Measurements from ENCODE around the gene TBC1D32.
"Not testable (repeated sequence)": the region's sequence is repeated elsewhere in the genome, so short reads cannot be mapped to it uniquely, and the experiment has no call there.

The TBC1D32 gene

DNA sequence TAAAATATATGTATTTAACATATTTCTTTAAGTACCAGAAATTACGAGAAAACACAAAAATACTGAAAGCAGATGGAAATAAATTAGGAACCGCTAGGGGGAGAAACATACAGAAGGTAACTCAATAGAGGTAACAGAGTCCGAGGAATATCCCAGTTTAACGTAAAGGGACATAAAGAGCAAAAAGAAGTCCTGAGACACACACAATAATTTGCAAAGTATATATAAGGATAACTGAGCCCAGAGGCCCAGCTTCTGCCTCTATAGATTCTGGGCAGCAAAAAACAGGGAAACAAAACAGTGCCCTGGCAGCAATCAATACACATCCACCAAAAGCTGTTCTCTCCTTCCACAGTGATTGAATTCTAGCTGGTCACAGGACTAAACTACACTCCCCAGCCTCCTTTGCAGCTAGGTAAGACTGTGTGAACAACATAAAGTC, 15.1 kb downstream of the TBC1D32 start:
- DNase-seq: peak; percentile 21

DNA sequence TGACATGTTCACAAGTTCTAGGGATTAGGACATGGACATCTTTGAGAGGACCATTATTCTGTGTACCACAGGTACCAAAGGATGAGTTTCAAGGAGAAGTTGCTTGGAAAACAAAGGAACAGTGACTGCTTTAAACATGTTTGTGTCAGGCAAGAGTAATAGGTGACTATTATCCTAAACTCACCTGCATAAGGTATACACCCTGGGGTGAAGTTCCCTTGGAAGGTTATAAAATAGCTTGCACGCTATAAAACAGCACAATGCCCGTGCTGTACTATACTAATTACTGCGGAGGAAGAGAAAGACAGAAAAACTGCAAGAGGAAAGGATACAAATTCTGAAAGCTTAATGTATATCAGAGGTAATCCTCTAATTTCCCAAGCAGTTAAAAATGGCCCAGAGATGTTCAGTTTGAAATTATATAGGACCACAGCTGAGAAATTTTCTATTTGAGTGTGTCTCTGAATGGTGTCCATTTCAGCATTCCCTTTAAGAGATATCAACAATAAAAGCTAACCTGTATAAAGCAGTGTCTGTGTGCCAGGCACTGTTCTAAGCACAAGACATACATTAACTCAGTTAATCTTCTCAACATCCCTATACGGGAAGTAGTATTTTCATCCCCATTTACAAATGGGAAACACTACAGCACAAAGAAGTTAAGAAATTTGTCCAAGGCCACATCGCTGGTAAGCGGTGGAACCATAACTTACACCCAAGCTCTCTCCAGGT, 19.7 kb downstream of the TBC1D32 start:
- DNase-seq: no peak

DNA sequence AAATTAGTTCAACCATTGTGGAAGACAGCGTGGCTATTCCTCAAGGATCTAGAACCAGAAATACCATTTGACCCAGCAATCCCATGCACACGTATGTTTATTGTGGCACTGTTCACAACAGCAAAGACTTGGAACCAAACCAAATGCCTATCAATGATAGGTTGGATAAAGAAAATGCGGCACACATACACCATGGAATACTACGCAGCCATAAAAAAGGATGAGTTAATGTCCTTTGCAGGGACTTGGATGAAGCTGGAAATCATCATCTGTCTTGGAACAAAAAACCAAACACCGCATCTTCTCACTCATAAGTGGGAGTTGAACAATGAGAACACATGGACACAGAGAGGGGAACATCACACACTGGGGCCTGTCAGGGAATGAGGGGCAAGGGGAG, 22.5 kb downstream of the TBC1D32 start:
- not testable (repeated sequence) for DNase-seq

DNA sequence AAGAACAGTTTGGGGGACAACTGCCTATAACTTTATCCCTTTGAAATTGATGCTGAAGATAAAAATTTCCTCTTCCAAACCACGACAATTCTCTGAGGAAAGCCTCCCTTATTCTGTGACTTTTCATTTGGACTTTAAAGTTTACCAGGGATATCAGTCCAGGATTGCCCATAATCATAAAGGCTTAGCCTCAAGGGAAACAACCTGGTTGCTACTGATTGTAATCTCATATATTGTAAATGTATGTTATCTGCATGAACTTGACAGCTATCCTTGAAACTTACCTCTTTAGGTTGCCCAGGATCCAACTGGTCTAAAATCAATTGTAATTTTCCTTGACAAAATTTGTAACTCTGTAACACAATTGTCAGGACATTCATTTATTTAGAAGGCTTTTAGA, 23.8 kb downstream of the TBC1D32 start:
- DNase-seq: peak; percentile 25

DNA sequence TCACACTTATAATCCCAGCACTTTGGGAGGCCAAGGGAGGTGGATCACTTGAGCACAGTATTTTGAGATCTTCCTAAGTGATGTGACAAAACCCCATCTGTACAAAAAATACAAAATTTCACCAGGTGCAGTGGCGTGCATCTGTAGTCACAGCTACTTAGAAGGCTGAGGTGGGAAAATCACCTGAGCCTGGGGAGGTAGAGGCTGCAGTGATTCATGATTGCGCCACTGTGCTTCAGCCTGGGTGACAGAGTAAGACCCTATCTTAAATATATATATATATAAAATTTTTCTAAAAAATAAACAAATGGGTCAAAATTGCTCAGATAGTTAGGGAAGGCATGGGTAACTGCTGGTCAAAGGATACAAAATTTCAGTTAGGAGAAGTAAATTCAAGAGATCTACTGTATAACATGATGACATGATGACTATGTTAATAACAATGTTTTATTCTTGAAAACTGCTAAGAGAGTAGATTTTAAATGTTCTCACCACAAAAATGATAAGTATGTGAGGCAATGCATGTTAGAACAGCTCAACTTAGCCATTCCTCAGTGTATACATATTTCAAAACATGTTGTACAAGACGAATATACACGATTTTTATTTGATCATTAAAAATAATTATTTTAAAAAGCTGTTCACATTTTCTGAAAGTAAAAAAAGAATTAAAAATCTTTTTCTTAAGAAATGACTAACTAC, 24.4 kb downstream of the TBC1D32 start:
- peak; percentile 85 for DNase-seq

DNA sequence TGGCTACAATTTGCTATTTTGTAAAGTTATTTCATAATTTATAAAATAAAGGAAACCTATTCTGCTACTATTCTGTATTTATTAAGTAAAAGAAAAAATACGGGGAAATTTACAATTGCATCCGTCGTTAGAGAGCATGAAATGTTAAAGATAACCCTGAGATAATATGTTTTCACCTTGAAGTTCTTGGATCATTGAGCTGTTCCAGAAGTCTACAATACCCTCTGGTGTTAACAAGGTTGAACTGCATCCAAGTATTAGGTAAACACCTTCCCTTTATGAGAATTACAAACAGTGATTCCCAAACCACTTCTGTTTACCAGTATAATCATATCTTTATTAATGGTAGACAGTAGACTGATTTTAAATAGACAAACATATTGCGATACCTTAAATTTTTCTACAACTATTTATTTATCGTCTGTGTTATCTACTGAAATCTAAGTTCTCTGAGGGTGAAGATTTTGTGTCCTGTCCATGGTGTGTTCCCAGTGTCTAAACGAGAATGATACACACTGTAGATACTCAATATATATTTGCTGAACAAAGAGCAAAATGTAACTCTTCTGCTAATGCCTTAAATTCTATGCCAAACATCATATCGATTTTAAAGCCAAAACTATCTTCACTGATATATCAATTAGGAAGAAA, 28.2 kb downstream of the TBC1D32 start:
- peak; percentile 41 for DNase-seq

DNA sequence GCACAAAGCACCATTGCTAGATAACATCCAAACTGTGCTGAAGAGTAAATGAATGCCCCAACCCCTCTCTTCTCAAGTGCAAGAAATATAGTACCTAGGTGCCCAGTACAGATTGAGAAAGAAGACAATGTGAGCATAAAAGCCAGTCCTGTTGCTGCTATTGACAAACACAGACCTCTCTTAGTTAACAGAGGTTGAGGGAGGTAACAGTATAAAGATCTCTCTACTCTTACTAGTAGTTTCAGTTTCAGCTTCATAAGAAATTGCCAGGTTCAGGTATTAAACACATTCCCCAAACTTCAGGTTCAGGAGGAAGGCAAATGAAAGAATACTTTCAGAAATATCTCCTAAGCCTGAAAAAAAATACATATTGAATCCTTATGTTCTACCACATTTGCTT, 31.4 kb downstream of the TBC1D32 start:
- DNase-seq: no peak

DNA sequence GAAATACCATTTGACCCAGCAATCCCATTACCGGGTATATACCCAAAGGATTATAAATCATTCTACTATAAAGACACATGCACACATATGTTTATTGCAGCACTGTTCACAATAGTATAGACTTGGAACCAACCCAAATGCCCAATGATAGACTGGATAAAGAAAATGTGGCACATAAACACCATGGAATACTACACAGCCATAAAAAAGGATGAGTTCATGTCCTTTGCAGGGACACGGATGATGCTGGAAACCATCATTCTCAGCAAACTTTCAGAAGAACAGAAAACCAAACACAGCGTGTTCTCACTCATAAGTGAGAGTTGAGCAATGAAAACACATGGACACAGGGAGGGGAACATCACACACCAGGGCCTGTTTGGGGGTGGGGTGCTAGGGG, 33.1 kb downstream of the TBC1D32 start:
- DNase-seq: not testable (repeated sequence)

DNA sequence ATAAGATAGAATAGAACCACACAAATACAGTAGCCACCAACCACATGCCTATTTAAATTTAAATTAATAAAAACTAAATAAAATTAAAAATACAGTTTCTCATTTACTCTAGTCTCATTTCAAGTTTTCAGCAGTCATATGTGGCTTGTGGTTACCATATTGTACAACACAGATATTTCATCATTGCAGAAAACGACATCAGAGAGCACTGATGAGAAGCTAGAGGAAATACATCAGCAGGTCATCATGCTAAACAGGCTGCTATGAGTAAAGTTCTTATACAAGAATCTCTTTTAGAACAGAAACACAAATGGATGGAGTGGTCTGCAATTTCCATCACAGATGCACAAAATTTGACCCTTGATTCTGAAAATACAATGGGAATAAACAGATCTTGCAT, 36.6 kb downstream of the TBC1D32 start:
- peak; percentile 35 for DNase-seq

DNA sequence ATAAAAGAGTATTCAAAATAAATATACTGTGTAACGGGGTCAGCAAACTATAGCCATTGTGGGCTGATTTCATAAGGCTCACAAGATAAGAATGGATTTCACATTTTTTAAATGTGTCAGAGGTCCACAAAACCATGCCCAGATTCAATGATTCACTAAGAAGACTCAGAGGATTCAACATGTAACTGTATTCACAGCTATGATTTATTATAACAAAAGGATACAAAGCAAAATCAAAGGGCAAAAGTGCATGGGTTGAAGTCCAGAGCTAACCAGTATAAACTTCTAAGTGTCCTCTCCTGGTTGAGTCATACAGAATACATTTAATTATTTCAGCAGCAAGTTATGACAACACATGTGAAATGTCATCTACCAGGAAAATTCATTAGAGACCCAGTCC, 49.2 kb downstream of the TBC1D32 start:
- DNase-seq: peak; percentile 80

DNA sequence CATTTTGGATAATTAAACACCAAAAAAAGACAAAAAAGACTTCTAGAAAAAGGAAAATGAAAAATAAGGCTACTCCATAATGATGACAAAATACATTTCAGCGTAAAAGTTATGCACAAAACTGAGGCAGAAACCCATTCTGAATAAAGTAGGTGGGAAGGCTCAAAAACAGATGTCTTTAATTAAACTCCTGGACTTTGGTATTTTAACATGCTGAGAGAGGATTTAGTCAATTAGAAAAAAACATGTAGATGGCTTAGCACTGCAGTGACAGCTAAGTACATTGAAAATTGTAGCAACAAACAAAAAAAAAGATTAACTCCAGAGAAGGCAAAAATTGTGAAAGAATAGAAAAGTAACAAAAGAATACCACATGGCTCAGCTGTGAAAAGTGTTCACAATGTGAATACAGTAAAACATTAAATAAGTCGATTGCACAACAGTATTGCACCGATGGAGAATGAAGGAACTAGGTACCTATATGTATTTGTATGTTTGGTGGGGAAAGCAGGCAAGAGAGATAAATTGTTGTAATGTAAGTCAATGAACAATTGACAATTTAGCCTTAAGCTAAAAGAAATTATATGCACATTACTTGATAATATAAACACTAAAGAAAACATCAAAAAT, 59.5 kb downstream of the TBC1D32 start:
- peak; percentile 32 for DNase-seq

DNA sequence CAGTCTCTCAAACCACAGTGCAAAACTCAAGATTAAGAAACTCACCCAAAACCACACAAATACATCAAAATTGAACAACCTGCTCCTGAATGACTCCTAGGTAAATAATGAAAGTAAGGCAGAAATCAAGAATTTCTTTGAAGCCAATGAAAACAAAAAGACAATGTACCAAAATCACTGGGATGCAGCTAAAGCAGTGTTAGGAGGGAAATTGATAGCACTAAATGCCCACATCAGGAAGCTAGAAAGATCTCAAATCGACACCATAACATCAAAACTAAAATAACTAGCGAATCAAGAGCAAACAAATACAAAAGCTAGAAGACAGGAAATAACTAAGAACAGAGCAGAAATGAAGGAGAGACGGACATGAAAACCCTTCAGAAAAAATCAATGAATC, 70.5 kb downstream of the TBC1D32 start:
- DNase-seq: no peak

DNA sequence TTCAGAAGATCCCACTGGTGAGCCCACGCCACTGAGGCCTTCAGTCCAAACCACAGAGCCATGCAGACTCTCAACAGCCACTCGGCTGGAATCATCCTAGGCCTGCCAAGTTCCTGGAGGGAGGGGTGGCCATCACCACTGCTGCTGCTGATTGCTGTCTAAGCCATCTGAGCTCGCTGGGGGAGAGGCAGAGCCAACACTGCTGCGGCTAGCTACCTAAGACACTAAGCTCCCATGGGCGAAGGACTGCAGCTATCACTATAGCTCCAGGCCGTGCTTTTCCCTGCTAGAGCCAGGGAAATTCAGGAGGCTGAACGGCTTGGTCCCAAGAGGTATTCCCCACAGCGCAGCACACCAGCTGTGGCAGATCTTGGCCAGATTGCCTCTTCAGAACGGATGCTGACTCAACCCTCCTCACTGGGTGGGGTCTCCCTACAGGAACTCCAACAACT, 73.6 kb downstream of the TBC1D32 start:
- DNase-seq: peak; percentile 72

DNA sequence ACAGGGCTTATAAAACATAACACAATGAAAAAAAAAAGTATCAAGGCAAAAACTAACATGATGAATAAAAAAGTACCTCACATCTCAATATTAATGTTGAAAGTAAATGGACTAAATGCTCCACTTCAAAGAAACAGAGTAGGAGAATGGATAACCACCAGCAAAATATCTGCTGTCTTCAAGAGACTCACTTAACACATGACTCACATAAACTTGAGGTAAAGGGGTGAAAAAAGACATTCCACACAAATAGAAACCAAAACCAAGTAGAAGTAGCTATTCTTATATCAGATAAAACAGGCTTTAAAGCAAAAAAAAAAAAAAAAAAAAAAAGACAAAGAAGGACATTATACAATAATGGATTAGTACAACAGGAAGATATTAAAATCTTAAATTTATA, 86.9 kb downstream of the TBC1D32 start:
- peak; percentile 59 for DNase-seq

DNA sequence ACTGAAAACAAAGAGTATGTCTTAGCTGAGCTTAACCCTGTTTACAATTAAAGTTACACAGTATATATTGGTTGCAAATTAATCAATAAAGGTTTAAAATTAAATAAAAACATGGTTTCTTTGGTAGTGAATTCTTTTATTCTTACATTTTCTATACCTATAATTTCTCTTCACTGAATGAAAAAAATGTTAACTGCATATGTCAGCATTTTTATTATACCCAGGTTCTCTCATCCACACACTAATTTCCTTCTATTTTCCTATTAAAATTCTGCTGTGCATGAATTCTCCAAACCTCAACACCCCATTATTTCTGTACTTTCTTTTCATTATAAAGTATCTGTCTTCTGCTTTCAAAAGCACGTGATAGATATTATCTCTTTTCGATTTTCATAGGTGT, 91.9 kb downstream of the TBC1D32 start:
- DNase-seq: no peak

DNA sequence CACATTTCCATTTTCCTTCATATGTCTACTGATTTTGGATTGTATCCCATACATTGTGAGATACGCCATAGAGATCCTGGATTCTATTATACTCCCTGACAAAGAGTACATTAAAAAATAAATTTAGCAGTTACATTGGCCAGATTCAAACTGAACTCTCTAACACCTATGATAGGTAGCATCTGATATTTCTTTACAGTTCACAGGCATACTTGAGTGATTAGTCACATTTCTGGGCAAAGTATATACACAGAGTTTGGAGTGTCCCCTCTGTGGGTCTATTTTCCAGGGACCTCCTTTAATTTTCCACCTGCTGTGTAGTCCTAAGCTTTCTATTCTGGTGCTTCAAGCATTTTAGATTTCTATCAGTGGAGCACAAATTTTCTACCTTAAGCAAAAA, 96.4 kb downstream of the TBC1D32 start:
- no peak for DNase-seq

DNA sequence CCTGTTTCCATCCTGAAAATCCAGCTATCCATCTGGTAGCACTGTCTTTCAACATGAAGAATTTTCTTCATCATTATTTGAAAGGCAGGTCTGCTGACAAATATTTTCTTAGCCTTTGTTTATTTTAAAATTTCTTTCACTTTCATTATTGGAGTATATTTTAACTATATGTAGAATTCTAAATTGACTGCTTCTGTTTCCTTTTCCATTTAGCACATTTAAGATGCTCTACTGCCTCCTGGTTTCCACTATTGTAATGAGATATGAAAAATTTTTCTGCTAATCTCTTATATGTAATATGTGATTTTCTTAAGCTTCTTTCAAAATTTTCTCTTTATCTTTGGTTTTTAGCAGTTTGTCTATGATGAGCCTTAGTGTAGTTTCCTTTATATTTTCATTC, 97.3 kb downstream of the TBC1D32 start:
- no peak for DNase-seq

DNA sequence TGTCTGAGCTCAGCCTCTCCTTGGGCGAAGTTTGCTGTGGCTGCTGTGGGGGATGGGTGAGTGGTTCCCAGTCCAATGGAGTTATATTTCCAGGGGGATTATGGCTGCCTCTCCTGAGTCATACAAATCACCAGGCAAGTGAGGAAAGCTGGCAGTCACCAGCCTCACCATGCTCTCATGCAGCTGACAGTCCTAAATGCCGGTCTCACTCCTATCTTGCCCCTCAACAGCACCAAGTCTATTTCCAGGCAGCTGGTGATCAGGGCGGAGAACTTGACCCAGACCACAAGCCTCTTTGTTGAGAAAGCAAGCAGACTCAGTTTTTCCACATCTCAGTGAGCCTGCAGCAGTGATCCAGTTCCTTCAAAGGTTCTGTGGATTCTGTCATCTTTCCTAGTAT, 98.9 kb downstream of the TBC1D32 start:
- no peak for DNase-seq

DNA sequence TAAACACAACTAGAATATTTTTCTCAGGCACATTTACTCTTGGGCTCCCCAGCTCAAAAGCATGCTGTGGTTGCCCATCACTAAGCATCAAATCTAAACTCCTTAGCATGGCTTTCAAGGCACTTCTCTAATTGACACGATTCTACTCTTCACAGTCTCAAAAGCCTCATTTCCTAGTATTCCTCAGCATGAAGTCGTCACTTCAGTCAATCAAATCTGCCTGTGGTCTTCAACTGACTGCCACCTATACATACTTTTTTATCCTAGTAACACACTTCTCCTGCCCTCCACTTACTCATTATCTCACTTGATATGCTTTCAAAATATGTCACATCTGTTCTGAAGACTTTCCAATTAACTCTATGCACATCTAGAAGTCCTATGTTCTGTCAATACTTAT, 110.3 kb downstream of the TBC1D32 start:
- no peak for DNase-seq

DNA sequence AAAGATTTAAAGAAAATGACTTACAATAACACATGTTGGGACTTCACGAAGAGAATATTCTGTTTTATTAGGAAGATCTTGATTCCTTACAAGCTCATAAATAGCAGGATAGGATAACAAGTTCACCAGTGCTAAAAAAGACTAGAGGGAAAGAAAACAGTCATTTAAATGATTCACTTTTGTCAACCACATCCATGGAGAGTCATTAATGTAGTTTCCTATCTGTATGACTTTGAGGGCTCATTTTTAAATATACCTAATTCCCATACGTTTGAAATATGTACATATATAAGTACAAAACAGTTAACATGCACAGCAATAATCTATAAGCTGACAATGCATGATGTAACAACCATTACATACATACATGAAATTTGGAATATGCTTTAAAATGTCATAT, 111.1 kb downstream of the TBC1D32 start:
- DNase-seq: no peak

DNA sequence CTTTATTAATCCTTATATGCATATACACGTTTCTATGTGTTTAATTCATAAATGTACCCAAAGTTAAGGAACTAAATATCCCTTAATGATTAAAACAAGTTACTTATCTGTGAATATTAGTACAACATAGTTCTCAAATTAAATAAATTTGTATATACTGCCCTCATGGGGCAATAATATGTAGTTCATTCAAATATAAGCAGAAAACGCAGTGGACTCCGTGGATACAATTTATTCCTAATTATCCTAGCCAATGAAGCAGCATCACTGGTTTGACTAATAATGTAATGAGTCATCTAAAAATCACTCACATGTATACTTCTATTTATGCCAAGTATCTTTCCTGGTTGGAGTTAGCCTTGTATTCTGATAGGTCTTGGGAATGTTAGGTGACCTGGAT, 111.6 kb downstream of the TBC1D32 start:
- peak; percentile 54 for DNase-seq

DNA sequence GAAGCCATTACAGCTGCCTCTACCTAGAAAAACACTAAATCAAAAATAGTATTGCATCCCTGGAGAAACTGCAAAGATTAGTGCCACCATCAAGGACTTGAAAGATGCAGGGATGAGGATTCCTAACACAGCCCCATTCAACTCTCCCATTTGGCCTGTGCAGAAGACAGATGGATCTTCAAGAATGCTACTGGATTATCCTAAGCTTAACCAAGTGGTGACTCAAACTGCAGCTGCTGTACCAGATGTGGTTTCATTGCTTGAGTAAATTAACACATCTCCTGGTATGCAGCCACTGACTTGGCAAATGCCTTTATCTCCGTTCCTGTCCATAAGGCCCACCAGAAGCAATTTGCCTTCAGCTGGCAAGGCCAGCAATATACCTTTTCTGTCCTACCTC, 117.4 kb downstream of the TBC1D32 start:
- peak; percentile 72 for DNase-seq

DNA sequence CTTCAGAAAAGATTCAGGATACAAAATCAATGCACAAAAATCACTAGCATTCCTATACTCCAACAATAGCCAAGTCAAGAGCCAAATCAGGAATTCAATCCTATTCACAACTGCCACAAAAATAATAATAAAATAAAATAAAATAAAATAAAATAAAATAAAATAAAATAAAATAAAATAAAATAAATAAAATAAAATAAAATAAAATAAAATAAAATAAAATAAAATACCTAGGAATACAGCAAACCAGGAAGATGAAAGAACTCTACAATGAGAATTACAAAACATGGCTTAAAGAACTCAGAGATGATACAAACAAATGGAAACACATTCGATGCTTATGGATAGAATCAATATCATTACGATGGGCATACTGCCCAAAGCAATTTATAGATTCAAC, 120.9 kb downstream of the TBC1D32 start:
- DNase-seq: not testable (repeated sequence)

DNA sequence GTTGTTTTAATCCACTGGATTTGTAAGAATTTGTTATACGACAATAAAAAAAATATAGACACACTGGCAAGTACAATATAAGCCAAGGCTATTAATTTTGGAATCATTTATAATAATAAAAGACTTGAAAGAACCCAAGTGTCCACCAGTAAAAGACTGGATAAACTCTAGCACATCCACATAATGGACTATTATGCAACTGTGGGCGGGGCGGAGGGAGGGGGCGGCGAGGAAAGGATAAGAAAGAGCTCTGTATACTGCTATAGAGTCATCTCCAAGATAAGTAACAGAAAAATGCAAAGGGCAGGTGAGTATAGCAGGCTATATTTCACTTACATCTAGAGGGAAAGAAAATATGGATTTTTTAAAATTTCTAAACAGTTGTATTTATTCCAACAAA, 123.3 kb downstream of the TBC1D32 start:
- no peak for DNase-seq
